HCT116 (cell line): ENCODE results near the gene ZNF48. TPM values are rescaled to one million over a fixed set of nuclear protein-coding genes. Genes with fewer than 3 reads are reported as not detected.

Experiments used
- ATAC-seq: fragments of 200-7000 bp; cut with Tn5 transposase; 2 replicates; pipeline ENCODE4 v1.9.1; 2020; ENCODE audit warnings: mild to moderate bottlenecking, moderate library complexity
- BruUV-seq: library from RNA; stranded (reverse); fragments of 400-500 nt; replicated peaks from 2 replicates; lab custom pipeline; 2021; lab: Mats Ljungman, UMichigan
- CTCF ChIA-PET: fragments of 300-600 bp; sonication (Branson Sonifier 250); formaldehyde crosslinking; loops from one replicate; lab custom pipeline; 2021; ENCODE audit warnings: antibody characterized with exemption; lab: Charles Lee
- POLR2A ChIA-PET: fragments of 300-600, 350-600 bp; sonication (Branson Sonifier 250); formaldehyde crosslinking; loops from one replicate; lab custom pipeline; 2021; ENCODE audit warnings: antibody characterized with exemption; lab: Charles Lee
- RAD21 ChIA-PET, 2 experiments: fragments of 300-600 bp; sonication (Branson Sonifier 250); formaldehyde crosslinking; loops; one replicate each; lab custom pipeline; 2023; ENCODE audit warnings: low total read pairs in 2 of 2; ENCODE audit not compliant: uncharacterized antibody in 2 of 2, unreplicated experiment in 2 of 2, low non-redundant PET in 1 of 2; lab: Charles Lee
- DNase-seq: peaks from one replicate; pipeline ENCODE4 v3.0.0-alpha.2; 2010; ENCODE audit warnings: low read depth, low spot score
- H2AFZ ChIP-seq: fragments of 200-600 bp; shearing (Covaris generic), sonication (generic); 2 replicates; pipeline ENCODE4 v1.6.1; 2017; ENCODE audit warnings: low read depth, mixed run types, mixed read lengths, antibody characterized with exemption, low read length; ENCODE audit not compliant: poor library complexity, severe bottlenecking
- H3K27ac ChIP-seq: 2 replicates; pipeline ENCODE4 v1.5.1; 2012; ENCODE audit warnings: low read depth, low read length
- H3K27me3 ChIP-seq: fragments of 200-600 bp; sonication (generic); 2 replicates; pipeline ENCODE4 v1.6.1; 2016; ENCODE audit warnings: mixed run types, low read length, mixed read lengths; ENCODE audit not compliant: insufficient read depth
- H3K36me3 ChIP-seq, 2 experiments: fragments of 200-500 bp in 1 of 2; fragments of 200-600 bp in 1 of 2; sonication (Bioruptor generic) in 1 of 2; sonication (generic) in 1 of 2; 2 replicates each; pipeline versions ENCODE4 v1.5.1 to v1.6.1; 2014 to 2016; ENCODE audit warnings: low read length in 2 of 2, inconsistent platforms in 1 of 2, mixed read lengths in 1 of 2, mixed run types in 1 of 2; ENCODE audit not compliant: insufficient read depth in 2 of 2, control insufficient read depth in 1 of 2
- H3K4me1 ChIP-seq, 2 experiments: fragments of 200-600 bp in 1 of 2; sonication (generic) in 1 of 2; 2 replicates each; pipeline versions ENCODE4 v1.5.1 to v1.6.1; 2012 to 2017; ENCODE audit warnings: low read length in 2 of 2, inconsistent platforms in 1 of 2, mild to moderate bottlenecking in 1 of 2, mixed read lengths in 1 of 2, mixed run types in 1 of 2, moderate library complexity in 1 of 2; ENCODE audit not compliant: insufficient read depth in 2 of 2, control insufficient read depth in 1 of 2
- H3K4me2 ChIP-seq: fragments of 200-600 bp; sonication (generic); 2 replicates; pipeline ENCODE4 v1.6.1; 2017; ENCODE audit warnings: mixed run types, low read length, mixed read lengths
- H3K4me3 ChIP-seq, 2 experiments: fragments of 200-600 bp in 1 of 2; sonication (generic) in 1 of 2; replicated peaks in 1 of 2; 2 replicates each; pipeline ENCODE4 v1.5.1; 2011 to 2016; ENCODE audit warnings: low read length in 2 of 2, control low read depth in 1 of 2, low read depth in 1 of 2, mild to moderate bottlenecking in 1 of 2, mixed read lengths in 1 of 2, mixed run types in 1 of 2
- H3K79me2 ChIP-seq: fragments of 200-600 bp; sonication (generic); 2 replicates; pipeline ENCODE4 v1.6.1; 2017; ENCODE audit warnings: mild to moderate bottlenecking, mixed run types, low read length, moderate library complexity, mixed read lengths; ENCODE audit not compliant: insufficient read depth
- H3K9ac ChIP-seq: fragments of 200-600 bp; sonication (generic); 2 replicates; pipeline ENCODE4 v1.6.1; 2016; ENCODE audit warnings: low read length, mixed read lengths
- H3K9me2 ChIP-seq: fragments of 200-600 bp; sonication (generic), shearing (Covaris generic); 2 replicates; pipeline ENCODE4 v1.6.1; 2017; ENCODE audit warnings: mixed run types, mild to moderate bottlenecking, moderate library complexity; ENCODE audit not compliant: insufficient read depth
- H3K9me3 ChIP-seq, 2 experiments: fragments of 200-500 bp in 1 of 2; fragments of 200-600 bp in 1 of 2; sonication (Bioruptor generic) in 1 of 2; sonication (generic) in 1 of 2; 2 replicates each; pipeline ENCODE4 v1.6.1; 2014 to 2017; ENCODE audit warnings: low read length in 2 of 2, mixed read lengths in 2 of 2, inconsistent platforms in 1 of 2, low read depth in 1 of 2, mild to moderate bottlenecking in 1 of 2, mixed run types in 1 of 2, moderate library complexity in 1 of 2; ENCODE audit not compliant: control insufficient read depth in 1 of 2, insufficient read depth in 1 of 2
- H4K20me1 ChIP-seq: fragments of 200-600 bp; sonication (generic), shearing (Covaris generic); 2 replicates; pipeline ENCODE4 v1.6.1; 2017; ENCODE audit warnings: mixed run types, mild to moderate bottlenecking, moderate library complexity; ENCODE audit not compliant: insufficient read depth
- CBX3 ChIP-seq: IDR thresholded peaks from 2 replicates; pipeline ENCODE4 v1.6.1; 2012; ENCODE audit warnings: low read depth
- EGR1 ChIP-seq: IDR thresholded peaks from 2 replicates; pipeline ENCODE4 v1.6.1; 2012; ENCODE audit warnings: low read depth
- ELF1 ChIP-seq: IDR thresholded peaks from 2 replicates; pipeline ENCODE4 v1.6.1; 2012; ENCODE audit warnings: low read depth, borderline replicate concordance
- EZH2 ChIP-seq: fragments of 200-600 bp; sonication (generic); IDR thresholded peaks from 2 replicates; pipeline ENCODE4 v1.6.1; 2017; ENCODE audit warnings: antibody characterized with exemption, mixed run types
- EZH2phosphoT487 ChIP-seq: fragments of 200-600 bp; IDR thresholded peaks from 2 replicates; pipeline ENCODE4 v1.6.1; 2018; ENCODE audit warnings: antibody characterized with exemption, borderline replicate concordance
- FOSL1 ChIP-seq: IDR thresholded peaks from 2 replicates; pipeline ENCODE4 v1.6.1; 2012; ENCODE audit warnings: low read depth
- JUND ChIP-seq: IDR thresholded peaks from 2 replicates; pipeline ENCODE4 v1.6.1; 2012
- POLR2A ChIP-seq: IDR thresholded peaks from 2 replicates; pipeline ENCODE4 v1.7.0; 2011; ENCODE audit warnings: borderline replicate concordance; ENCODE audit not compliant: insufficient read depth, insufficient read length; ENCODE audit errors: extremely low read depth
- RAD21 ChIP-seq: IDR thresholded peaks from 2 replicates; pipeline ENCODE4 v1.6.1; 2012; ENCODE audit warnings: low read depth, mild to moderate bottlenecking
- SIN3A ChIP-seq: IDR thresholded peaks from 2 replicates; pipeline ENCODE4 v1.6.1; 2012; ENCODE audit warnings: low read depth
- SP1 ChIP-seq: IDR thresholded peaks from 2 replicates; pipeline ENCODE4 v1.6.1; 2012; ENCODE audit warnings: low read depth
- SRF ChIP-seq: IDR thresholded peaks from 2 replicates; pipeline ENCODE4 v1.6.1; 2012; ENCODE audit warnings: low read depth
- YY1 ChIP-seq: IDR thresholded peaks from 2 replicates; pipeline ENCODE4 v1.6.1; 2011; ENCODE audit warnings: low read length, low read depth, moderate library complexity, mild to moderate bottlenecking; ENCODE audit not compliant: insufficient replicate concordance; ENCODE audit errors: extremely low read depth
- intact Hi-C: fragments of 100-400 bp; cut with micrococcal nuclease; formaldehyde crosslinking; loops from 2 replicates; pipeline ENCODE4 v1.10.0; 2022
- total RNA-seq: library from RNA; stranded (reverse); gene quantifications from one replicate; pipeline ENCODE4 v1.2.1, GENCODE V29; 2021; ENCODE audit not compliant: unreplicated experiment

Gene ZNF48
- total RNA-seq, 1 experiment from 2014 or later: 17.9 TPM

DNA sequence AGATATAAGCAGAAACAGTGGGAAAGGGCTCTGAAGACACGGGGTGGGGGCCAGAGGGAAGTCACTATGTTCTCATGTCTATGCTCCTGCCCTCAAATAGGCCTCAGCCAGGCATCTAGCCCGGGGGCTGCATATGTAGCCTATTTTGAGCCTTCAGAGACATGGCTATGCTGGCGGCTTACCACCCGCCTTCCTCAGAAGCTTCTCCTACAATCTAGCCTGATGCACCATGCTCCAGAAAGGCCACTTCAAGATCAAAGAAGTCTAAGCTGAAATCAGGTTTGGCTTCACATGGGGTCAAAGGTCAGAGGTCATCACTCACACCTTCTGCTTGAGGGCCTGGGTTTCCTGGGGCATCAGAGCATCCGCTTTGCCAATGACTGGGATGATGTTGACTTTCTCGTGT is 14.4 kb upstream of the ZNF48 start:
- ATAC-seq (no peak), DNase-seq (no peak)
- no peaks in the 10 kb centered on the region for H3K9me3 ChIP-seq
- H3K9ac ChIP-seq: no peak overlapping the region
- ChIA-PET CTCF (no interaction called here), RAD21 (no interaction called here), POLR2A (no interaction called here)
- H3K36me3 ChIP-seq: no peaks in the 10 kb centered on the region
- no peak overlapping the region for H3K4me2 ChIP-seq
- H3K27me3 ChIP-seq: no peaks in the 10 kb centered on the region
- peaks cover 14 to 33% of the 10 kb centered on the region in 2 experiments for H3K4me1 ChIP-seq
- no peaks in the 10 kb centered on the region for H3K9me2 ChIP-seq
- no TSS peak for BruUV-seq
- no peak overlapping the region for H2AFZ ChIP-seq
- H3K4me3 ChIP-seq: no peak overlapping the region
- TF ChIP-seq JUND (no peak), POLR2A (no peak), EZH2phosphoT487 (no peak), EGR1 (no peak), YY1 (no peak), SP1 (no peak), SRF (no peak), SIN3A (no peak)
- intact Hi-C loops: no loop called here
- no peaks in the 10 kb centered on the region for H4K20me1 ChIP-seq
- no peaks in the 10 kb centered on the region for H3K79me2 ChIP-seq
- no peak overlapping the region for H3K27ac ChIP-seq

DNA sequence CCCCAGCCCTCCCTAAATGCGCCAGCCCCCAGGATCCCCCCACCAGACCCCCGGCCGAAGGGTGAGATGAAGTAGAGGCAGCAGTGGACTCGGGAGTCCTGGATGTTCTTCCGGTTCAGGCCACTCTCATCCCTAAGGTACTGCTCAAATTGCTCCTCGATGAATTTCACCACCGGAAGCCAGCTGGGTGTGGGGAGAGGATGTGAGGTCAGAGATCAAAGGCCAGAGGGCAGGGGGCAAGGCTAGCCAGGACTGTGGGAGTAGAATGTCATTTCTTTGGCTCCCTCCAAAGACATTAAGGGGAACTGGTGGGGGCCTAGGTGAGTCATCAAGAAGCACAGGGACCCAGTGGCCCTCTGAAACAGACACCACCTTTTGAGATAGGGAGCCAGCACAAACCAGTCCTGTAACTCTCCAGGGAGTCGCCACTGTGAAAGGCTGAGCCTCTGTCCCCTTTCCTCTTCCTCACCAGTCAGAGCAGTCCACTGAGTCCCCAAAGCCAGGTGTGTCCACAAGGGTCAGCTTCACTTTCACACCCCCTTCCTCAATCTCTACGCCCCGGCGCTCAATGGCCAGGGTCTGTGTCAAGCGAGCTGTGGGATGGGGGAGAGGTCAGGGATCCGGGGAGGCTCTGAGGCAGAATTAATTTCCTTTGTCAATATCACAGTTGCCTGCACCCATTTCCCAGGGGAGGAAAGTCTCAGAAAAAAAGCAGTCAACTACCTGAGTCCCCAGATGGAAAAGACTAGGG is 13.8 kb upstream of the ZNF48 start:
- Histone ChIP-seq H4K20me1 (no peaks in the 10 kb centered on the region), H3K4me1 (peaks cover 13 to 32% of the 10 kb centered on the region in 2 experiments), H3K36me3 (no peaks in the 10 kb centered on the region), H3K9ac (no peak overlapping the region; the same call in 1 of the 2 replicates), H3K4me2 (no peak overlapping the region), H3K27me3 (no peaks in the 10 kb centered on the region), H2AFZ (no peak overlapping the region), H3K9me3 (no peaks in the 10 kb centered on the region), H3K9me2 (no peaks in the 10 kb centered on the region), H3K4me3 (no peak overlapping the region), H3K79me2 (no peaks in the 10 kb centered on the region), H3K27ac (no peak overlapping the region)
- ChIA-PET CTCF (no interaction called here), RAD21 (no interaction called here), POLR2A (no interaction called here)
- TF ChIP-seq SIN3A (no peak), ELF1 (no peak), FOSL1 (no peak), SP1 (no peak), CBX3 (no peak), RAD21 (no peak), EZH2 (no peak), EZH2phosphoT487 (no peak), POLR2A (no peak), JUND (no peak)
- DNase-seq (no peak), ATAC-seq (no peak)
- intact Hi-C loops: no loop called here
- BruUV-seq: no TSS peak
